AG09319 (cell line): Measurements from ENCODE around the gene PMVK.
A peak's percentile ranks its signal among the peaks of the same experiment; 100 is the strongest.

Source experiments
- DNase-seq: peaks from one replicate; pipeline ENCODE4 v3.0.0-alpha.2; 2010; ENCODE audit warnings: low read depth; ENCODE audit errors: extremely low read depth
- TF ChIP-seq, protein P1 (sequence below): IDR thresholded peaks from 2 replicates; pipeline ENCODE4 v1.5.1; 2011; ENCODE audit warnings: low read depth, mild to moderate bottlenecking, inconsistent platforms, low read length, moderate library complexity

The PMVK gene

GRCh38 chr1:154938604-154939399, 2.3 kb upstream of the PMVK start:
- no peak for DNase-seq
- TF ChIP-seq, protein P1, sequence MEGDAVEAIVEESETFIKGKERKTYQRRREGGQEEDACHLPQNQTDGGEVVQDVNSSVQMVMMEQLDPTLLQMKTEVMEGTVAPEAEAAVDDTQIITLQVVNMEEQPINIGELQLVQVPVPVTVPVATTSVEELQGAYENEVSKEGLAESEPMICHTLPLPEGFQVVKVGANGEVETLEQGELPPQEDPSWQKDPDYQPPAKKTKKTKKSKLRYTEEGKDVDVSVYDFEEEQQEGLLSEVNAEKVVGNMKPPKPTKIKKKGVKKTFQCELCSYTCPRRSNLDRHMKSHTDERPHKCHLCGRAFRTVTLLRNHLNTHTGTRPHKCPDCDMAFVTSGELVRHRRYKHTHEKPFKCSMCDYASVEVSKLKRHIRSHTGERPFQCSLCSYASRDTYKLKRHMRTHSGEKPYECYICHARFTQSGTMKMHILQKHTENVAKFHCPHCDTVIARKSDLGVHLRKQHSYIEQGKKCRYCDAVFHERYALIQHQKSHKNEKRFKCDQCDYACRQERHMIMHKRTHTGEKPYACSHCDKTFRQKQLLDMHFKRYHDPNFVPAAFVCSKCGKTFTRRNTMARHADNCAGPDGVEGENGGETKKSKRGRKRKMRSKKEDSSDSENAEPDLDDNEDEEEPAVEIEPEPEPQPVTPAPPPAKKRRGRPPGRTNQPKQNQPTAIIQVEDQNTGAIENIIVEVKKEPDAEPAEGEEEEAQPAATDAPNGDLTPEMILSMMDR: no peak

DNA sequence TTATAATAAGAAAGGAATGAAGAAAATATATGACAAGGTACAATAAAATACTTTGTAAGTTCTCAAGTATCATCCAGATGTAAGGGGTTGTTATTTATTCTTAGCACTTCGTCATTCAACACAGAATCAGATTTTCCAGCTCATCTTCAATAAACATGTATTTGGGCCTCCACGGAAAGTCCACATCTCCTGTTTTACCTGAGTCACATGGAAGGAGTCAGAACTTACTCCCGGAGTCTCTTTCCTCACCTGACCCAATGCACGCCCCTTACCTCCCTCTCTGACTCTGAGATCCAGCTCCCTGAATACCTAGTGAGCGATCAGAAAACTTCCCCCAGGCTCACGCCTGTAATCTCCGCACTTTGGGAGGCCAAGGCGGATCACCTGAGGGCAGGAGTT, 1.5 kb upstream of the PMVK start:
- TF ChIP-seq, protein P1: no peak
- DNase-seq: no peak

GRCh38 chr1:154937085-154937987, 817 bp upstream of the PMVK start:
- TF ChIP-seq, protein P1: peak; percentile 15

GRCh38 chr1:154935749-154936554, 567 bp downstream of the PMVK start:
- DNase-seq: no peak
- TF ChIP-seq, protein P1: no peak

More at GRCh38 chr1:154937085-154937987, 817 bp upstream of the PMVK start:
- DNase-seq: peak; percentile 93

DNA sequence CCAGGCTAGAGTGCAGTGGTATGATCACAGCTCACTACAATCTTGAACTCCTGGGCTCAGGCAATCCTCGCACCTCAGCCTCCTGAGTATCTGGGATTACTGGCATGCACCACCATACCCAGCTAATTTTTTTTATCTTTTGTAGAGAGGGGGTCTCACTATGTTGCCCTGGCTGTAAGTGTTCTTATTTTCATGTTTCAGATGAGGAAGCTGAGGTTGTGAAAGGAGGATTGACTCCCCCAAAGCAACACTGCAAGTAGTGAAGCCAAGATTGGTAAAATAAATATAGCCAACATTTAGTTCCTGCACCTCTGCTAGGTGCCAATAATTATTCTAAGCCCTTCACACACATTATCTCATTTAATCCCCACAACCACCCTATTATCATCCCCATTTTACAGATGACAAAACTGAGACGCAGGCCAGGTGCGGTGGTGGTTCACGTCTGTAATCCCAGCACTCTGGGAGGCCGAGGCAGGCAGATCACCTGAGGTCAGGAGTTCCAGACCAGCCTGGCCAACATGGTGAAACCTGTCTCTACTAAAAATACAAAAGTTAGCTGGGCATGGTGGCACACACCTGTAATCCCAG, 2.1 kb downstream of the PMVK start:
- TF ChIP-seq, protein P1: no peak
- no peak for DNase-seq

DNA sequence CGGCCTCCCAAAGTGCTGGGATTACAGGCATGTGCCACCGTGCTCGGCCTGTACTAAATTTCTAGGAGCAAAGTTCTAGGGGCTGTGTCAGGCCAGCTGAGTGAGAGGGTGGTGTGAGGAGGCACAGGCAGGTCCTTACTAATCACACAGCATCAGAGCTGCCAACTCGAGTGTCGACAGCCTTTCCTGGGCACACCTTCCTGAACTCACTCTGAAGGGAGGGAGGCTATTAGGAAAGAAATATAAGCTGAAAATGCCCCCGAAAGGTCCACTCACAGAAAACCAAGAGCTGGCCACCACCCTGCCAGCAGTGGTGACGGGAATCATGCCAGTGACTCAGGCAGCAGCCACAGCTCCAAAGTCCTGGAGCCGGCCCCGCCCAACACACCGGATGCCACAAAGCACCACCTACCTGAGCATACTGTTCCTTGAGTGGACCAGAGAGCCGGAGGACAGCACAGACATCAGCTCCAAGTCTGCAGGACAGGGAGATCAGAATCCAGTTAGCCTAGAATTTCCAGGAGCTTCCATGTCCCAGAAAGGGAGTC, 4.5 kb downstream of the PMVK start:
- TF ChIP-seq, protein P1: no peak
- DNase-seq: no peak
